Astrocyte of the hippocampus (primary cell): Measurements from ENCODE around the gene OR10X1.

Experiments used
- DNase-seq: peaks from one replicate; pipeline ENCODE4 v3.0.0; 2011; ENCODE audit warnings: low read depth, low spot score

The OR10X1 gene, protein sequence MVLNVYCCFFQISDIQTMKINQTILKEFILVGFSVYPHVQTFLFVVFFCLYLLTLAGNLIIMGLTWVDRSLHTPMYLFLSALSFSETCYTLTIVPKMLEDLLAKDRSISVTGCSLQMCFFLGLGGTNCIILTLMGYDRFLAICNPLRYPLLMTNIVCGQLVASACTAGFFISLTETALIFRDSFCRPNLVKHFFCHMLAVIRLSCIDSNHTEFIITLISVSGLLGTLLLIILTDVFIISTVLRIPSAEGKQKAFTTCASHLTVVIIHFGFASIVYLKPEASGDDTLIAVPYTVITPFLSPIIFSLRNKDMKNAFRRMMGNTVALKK

GRCh38 chr1:158579733-158580132 is at the start of gene OR10X1:
Gene OR10X1, minus strand, starts transcription at chr1:158579899. Its CDS starts 0 bp downstream, at chr1:158579899.
- no peak for DNase-seq

DNA sequence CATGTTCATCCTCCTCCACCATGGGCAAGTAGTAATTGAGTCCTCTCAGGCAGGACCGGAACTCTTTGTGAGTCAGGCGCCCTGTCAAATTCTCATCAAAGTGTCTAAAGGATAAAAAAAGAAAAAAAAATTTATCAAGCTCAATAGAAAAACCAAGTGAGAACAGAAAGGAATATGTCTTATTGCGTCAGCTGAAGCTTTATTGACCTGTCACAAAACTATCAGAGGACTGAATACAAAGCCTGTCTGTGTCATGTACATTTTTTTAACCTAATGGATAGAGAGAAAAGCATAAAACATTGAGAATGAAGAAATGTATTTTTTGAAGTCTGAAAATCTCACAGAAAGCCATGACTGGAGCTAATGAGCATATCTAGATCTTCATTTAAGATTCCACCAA is 34.1 kb upstream of the OR10X1 start:
- DNase-seq = no peak

- DNase-seq = no peak
Measured at GRCh38 chr1:158611916-158612315, 32.2 kb upstream of the OR10X1 start.

- DNase-seq = no peak
Measured at GRCh38 chr1:158607296-158607695, 27.6 kb upstream of the OR10X1 start.

- DNase-seq = no peak
Measured at GRCh38 chr1:158604968-158605367, 25.3 kb upstream of the OR10X1 start, which contains the start of gene OR10Z1. Gene OR10Z1, plus strand, starts transcription at chr1:158605268. Its CDS starts 1,171 bp downstream, at chr1:158606439.

DNA sequence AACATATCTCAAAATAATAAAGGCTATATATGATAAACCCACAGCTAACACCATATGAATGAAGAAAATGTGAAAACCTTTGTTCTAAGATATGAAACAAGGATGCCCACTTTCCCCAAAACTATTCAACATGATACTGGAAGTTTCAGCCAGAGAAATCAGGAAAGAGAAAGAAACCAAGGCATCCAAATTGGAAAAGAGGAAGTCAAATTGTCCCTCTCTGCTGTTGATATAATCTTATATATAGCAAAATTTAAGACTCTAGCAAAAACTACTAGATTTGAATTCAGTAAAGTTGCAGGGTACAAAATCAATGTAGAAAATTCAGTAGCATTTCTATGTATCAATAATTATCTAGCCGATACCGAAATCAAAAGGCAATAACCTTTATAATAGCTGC is 21.0 kb upstream of the OR10X1 start:
- no peak for DNase-seq

GRCh38 chr1:158586942-158587341 is 7.2 kb upstream of the OR10X1 start:
- DNase-seq = no peak

DNA sequence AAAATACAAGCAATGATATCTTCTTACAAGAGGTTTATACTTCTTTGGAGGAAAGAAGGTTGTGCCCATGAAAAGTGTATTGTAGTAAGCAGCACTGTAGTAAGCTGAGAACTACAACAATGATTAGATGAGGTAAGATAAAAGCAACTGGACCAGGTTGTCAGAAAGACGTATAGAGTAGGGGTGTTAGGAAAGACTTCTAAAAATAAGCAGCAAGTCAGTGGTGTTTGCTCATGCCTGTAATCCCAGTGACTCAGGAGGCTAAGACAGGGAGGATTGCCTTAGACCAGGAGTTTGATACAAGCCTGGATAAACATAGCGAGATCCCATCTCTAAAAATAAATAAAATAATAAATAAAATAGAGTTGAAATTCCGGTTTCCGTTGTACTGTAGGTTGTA is 4.3 kb upstream of the OR10X1 start:
- DNase-seq = no peak

DNA sequence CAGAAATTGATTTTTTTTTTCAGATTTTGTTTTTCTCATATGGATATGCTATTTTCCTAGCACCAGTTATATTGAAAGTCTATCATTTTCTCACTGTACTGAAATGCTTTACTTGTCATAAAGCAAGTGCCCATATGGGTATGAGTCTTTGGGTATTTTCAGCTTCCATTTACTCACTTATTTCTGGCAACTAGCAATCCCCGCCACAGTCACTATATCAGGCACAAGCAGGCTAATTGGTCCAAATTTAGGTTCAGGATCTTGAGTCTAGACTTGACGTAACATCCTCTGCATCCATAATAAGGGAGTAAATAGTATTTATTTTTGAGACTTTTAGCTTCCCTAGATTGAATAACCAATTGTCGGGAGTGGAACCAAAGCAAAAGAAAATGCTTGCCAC is 2.1 kb downstream of the OR10X1 start:
- no peak for DNase-seq

- no peak for DNase-seq
Measured at GRCh38 chr1:158572226-158572625, 7.5 kb downstream of the OR10X1 start.

DNA sequence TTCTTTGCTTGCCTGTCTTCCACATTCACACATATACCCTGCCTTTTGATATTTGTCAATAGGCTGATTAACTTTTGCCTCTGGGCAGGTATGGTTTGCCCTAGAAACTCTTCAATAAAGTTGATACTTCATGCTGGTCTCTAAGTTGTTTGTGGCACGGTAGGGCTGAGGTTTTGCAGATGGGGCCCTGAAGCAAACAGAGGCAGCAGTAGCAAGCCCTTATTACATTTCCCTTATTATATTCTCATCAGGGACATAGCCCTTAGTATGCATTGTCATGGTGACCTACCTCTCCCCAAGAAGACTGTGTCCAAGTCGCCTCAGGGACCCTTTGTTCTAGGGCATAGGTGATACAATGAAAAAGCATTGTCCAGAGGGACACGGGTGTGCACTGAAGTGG is 9.2 kb downstream of the OR10X1 start, which contains the start of gene OR6P1:
TSS of gene OR6P1 (minus strand) at position 101 of the 400 bp plus-strand sequence. CDS start 6,976 bp downstream, outside the sequence.
- DNase-seq = no peak

DNA sequence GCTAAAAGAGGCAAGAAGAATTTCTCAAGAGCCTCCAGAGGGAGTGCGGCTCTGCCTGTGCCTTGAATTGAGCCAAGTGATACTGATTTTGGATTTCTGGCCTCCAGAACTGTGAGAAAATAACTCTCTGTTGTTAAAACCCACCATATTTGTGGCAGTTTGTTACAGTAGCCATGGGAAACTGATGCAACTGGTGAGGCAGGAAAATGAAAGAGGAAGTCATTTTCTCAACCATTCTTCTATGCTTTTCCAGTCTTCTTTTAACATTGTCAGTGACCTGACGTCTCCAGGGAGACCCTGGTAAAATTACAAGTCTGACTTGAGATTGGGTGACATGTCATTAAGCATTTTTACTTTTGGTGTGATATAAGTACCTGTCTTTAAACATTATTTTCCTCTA is 15.1 kb downstream of the OR10X1 start:
- DNase-seq = no peak

DNA sequence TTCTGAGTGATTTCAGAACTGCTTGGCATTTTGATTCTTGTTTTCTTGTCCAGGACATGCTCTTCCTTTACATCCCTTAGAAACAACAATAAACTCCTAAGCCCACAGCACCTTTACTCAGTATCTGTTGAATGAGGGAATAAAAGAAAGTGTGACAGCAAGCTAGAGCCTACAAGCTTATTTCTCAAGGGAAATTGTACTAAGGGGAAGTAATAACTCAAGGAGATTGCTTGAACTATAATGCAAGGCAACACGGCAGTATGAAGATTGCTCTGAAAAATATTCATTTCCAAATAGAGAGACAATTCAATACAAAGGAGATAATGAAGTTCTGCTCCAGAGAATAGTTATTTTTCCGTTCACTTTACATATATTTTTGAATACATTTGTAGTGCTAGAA is 15.8 kb downstream of the OR10X1 start:
- DNase-seq = no peak

DNA sequence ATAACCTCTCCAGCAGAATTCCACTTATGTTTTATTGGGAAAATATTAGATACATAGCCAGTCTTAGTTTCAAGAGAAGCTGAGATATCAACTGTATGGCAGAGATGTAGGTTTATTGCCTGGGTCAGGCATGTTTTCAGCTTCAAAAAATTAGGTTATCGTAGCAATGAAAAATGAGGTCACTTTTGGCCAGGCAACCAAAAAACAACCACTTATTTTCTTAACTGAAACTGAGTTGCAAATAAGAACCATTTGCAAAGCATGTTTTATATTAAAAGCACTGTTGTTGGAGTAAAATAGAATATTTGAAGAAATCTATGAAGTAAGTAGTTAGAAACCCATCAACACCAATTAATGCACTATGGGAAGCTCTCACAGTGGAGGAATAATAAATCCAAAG is 20.0 kb downstream of the OR10X1 start:
- DNase-seq = no peak

- DNase-seq = no peak
Measured at GRCh38 chr1:158554352-158554751, 25.3 kb downstream of the OR10X1 start, which contains the start of gene OR6Y1. Gene OR6Y1, minus strand, starts transcription at chr1:158554405. Its CDS starts 6,300 bp downstream, at chr1:158548105.

DNA sequence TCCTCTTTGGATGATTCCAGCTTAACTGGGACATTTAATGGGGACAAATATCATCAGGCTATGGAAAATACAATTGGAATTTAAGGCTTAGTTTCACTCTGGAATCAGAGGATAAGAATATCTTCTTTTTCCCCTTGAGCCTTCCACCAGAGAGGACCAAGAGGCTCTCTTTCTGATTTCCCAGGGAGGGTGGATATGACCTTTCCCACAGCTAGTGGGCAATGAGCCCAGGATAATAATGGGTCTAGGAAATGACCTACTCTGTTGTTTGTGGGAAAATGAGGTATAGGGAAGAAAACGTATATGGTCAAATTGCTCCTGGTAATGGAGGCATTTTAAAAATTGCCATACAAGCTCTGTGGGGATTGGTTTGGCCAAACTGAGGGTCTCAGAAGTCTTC is 27.4 kb downstream of the OR10X1 start:
- DNase-seq = no peak

DNA sequence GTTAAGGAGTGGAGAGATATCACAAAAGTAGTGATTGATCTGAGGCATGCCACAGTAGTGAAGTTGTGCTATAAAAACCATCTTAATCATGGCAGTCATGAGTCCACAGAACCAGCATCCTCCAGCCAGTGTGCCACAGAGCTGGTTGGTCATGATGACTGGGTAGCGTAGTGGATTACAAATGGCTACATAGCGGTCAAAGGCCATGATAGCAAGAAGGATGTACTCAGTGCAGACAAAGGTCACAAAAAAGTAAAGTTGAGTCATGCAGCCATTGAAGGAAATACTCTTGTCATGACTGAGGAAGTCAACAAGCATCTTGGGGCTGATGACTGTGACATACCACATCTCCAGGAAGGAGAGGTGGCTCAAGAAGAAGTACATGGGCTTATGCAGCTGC is 32.2 kb downstream of the OR10X1 start:
- no peak for DNase-seq

DNA sequence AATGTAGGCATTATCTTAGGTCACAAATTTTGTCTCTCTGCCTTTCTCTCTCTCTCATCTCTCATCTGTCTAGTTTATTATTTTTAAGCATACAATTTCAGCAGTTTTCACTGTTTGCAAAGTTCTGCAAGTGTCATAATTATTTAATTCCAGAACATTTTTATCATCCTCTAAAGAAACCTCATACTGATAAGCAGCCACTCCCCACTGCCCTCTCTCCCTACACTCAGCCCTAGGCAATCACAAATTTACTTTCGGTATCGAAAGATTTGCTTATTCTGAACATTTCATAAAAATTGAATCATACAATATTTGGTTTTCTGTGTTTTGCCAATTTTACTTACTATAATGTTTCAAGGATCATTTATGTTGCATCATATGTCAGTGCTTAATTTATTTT is 42.1 kb downstream of the OR10X1 start:
- no peak for DNase-seq

- no peak for DNase-seq
Measured at GRCh38 chr1:158534496-158534895, 45.2 kb downstream of the OR10X1 start.
